WTC11 (cell line): ENCODE measurements around the gene CHST15. TPM values are rescaled to one million over a fixed set of nuclear protein-coding genes. Genes with fewer than 3 reads are reported as not detected.

Experiments used
- ATAC-seq: fragments of 200-7000 bp; cut with Tn5 transposase; 2 replicates; pipeline ENCODE4 v1.10.0; 2021; ENCODE audit warnings: mild to moderate bottlenecking, moderate library complexity
- CTCF ChIA-PET: fragments of 300-600 bp; sonication (Branson Sonifier 250); formaldehyde crosslinking; loops from one replicate; lab custom pipeline; 2021; ENCODE audit warnings: antibody characterized with exemption; lab: Charles Lee
- POLR2A ChIA-PET: fragments of 350-600 bp; sonication (Branson Sonifier 250); formaldehyde crosslinking; loops from one replicate; lab custom pipeline; 2021; ENCODE audit warnings: antibody characterized with exemption; lab: Charles Lee
- DNase-seq: peaks from one replicate; pipeline ENCODE4 v3.0.0; 2021; ENCODE audit warnings: low spot score
- H3K27ac Mint-ChIP-seq: 2 replicates; pipeline ENCODE4 v1.8.0; 2021; ENCODE audit warnings: mixed read lengths
- H3K27me3 Mint-ChIP-seq: 2 replicates; pipeline ENCODE4 v1.8.0; 2021; ENCODE audit warnings: low read depth, mild to moderate bottlenecking, moderate library complexity, mixed read lengths
- H3K36me3 Mint-ChIP-seq: 2 replicates; pipeline ENCODE4 v1.8.0; 2021; ENCODE audit warnings: mixed read lengths
- H3K4me1 Mint-ChIP-seq: 2 replicates; pipeline ENCODE4 v1.8.0; 2022; ENCODE audit warnings: mixed read lengths
- H3K4me3 Mint-ChIP-seq: 2 replicates; pipeline ENCODE4 v1.8.0; 2021; ENCODE audit warnings: mild to moderate bottlenecking, moderate library complexity, mixed read lengths
- H3K9me3 Mint-ChIP-seq: 2 replicates; pipeline ENCODE4 v1.8.0; 2021; ENCODE audit warnings: mixed read lengths
- ARID4B ChIP-seq: sonication (generic); formaldehyde crosslinking; IDR thresholded peaks from 2 replicates; pipeline ENCODE4 v1.8.0; 2023; ENCODE audit warnings: missing genetic modification reagents, mild to moderate bottlenecking, borderline replicate concordance
- CREB1 ChIP-seq: sonication (generic); formaldehyde crosslinking; IDR thresholded peaks from 2 replicates; pipeline ENCODE4 v1.8.0; 2023; ENCODE audit warnings: mild to moderate bottlenecking, missing genetic modification reagents
- GRHL2 ChIP-seq: fragments of 250-450 bp; sonication (Bioruptor Pico); IDR thresholded peaks from 2 replicates; pipeline ENCODE4 v1.8.0; 2022; ENCODE audit warnings: mild to moderate bottlenecking, moderate library complexity; ENCODE audit not compliant: insufficient replicate concordance, severe bottlenecking
- HMGA2 ChIP-seq: fragments of 250-450 bp; sonication (Bioruptor Pico); IDR thresholded peaks from 2 replicates; pipeline ENCODE4 v1.4.0; 2021; ENCODE audit warnings: mild to moderate bottlenecking, moderate library complexity
- HMGXB4 ChIP-seq: sonication (generic); formaldehyde crosslinking; IDR thresholded peaks from 2 replicates; pipeline ENCODE4 v1.8.1; 2023; ENCODE audit warnings: mild to moderate bottlenecking, moderate library complexity, missing genetic modification reagents
- JAZF1 ChIP-seq: fragments of 250-450 bp; sonication (Bioruptor Pico); IDR thresholded peaks from 2 replicates; pipeline ENCODE4 v1.9.0; 2021; ENCODE audit warnings: moderate library complexity, mild to moderate bottlenecking, inconsistent platforms
- MAX ChIP-seq: sonication (generic); formaldehyde crosslinking; IDR thresholded peaks from 2 replicates; pipeline ENCODE4 v1.8.0; 2022; ENCODE audit warnings: mild to moderate bottlenecking, missing genetic modification reagents
- NR2C2 ChIP-seq: sonication (generic); formaldehyde crosslinking; IDR thresholded peaks from 2 replicates; pipeline ENCODE4 v1.8.0; 2022; ENCODE audit warnings: mild to moderate bottlenecking, missing genetic modification reagents
- SMAD4 ChIP-seq: sonication (generic); formaldehyde crosslinking; IDR thresholded peaks from 2 replicates; pipeline ENCODE4 v1.8.0; 2022; ENCODE audit warnings: mild to moderate bottlenecking, missing genetic modification reagents
- ZNF121 ChIP-seq: sonication (generic); formaldehyde crosslinking; IDR thresholded peaks from 2 replicates; pipeline ENCODE4 v1.8.0; 2023; ENCODE audit warnings: missing genetic modification reagents
- ZNF396 ChIP-seq: fragments of 250-450 bp; sonication (Bioruptor Pico); IDR thresholded peaks from 2 replicates; pipeline ENCODE4 v1.8.0; 2021; ENCODE audit warnings: mild to moderate bottlenecking, moderate library complexity, borderline replicate concordance
- ZNF423 ChIP-seq: fragments of 250-450 bp; sonication (Bioruptor Pico); IDR thresholded peaks from 2 replicates; pipeline ENCODE4 v2.1.2; 2022; ENCODE audit warnings: mild to moderate bottlenecking, moderate library complexity
- ZNF671 ChIP-seq: fragments of 250-450 bp; sonication (Bioruptor Pico); IDR thresholded peaks from 2 replicates; pipeline ENCODE4 v1.8.0; 2021; ENCODE audit warnings: mild to moderate bottlenecking
- total RNA-seq: library from RNA; stranded (reverse); gene quantifications from 3 replicates; pipeline ENCODE4 v1.2.3, GENCODE V29; 2021
- TF ChIP-seq, protein P1 (sequence below): fragments of 250-450 bp; sonication (Bioruptor Pico); IDR thresholded peaks from 2 replicates; pipeline ENCODE4 v1.9.0; 2021; ENCODE audit warnings: moderate library complexity, mild to moderate bottlenecking, inconsistent platforms, borderline replicate concordance
- TF ChIP-seq, protein P2 (sequence below): sonication (generic); formaldehyde crosslinking; IDR thresholded peaks from 2 replicates; pipeline ENCODE4 v1.8.1; 2023; ENCODE audit warnings: mild to moderate bottlenecking, missing genetic modification reagents

CHST15 gene
- total RNA-seq, 1 experiment from 2014 or later: 10.7 TPM

GRCh38 chr10:124032087-124032935 lies 61.1 kb downstream of the CHST15 start:
- H3K36me3 Mint-ChIP-seq: no peaks in the 10 kb centered on the region
- no peaks in the 10 kb centered on the region for H3K9me3 Mint-ChIP-seq
- POLR2A ChIA-PET: interaction anchor here (0.6 to 0.7 kb wide), 2 partner anchors 9 to 95 kb away, joined by 3 read pairs; no protein-coding TSS in a partner anchor
- no peak overlapping the region for H3K27ac Mint-ChIP-seq
- H3K4me1 Mint-ChIP-seq: peaks cover 35% of the 10 kb centered on the region
- H3K4me3 Mint-ChIP-seq: no peak overlapping the region
- H3K27me3 Mint-ChIP-seq: no peaks in the 10 kb centered on the region
- DNase-seq (no peak), ATAC-seq (no peak)
- TF ChIP-seq MAX: no peak
- TF ChIP-seq GRHL2 (CRISPR knock-in tag): no peak
- no peak for TF ChIP-seq ZNF396
- TF ChIP-seq ZNF671 (CRISPR knock-in tag): no peak
- TF ChIP-seq, protein P1, sequence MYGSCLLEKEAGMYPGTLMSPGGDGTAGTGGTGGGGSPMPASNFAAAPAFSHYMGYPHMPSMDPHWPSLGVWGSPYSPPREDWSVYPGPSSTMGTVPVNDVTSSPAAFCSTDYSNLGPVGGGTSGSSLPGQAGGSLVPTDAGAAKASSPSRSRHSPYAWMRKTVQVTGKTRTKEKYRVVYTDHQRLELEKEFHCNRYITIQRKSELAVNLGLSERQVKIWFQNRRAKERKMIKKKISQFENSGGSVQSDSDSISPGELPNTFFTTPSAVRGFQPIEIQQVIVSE (CRISPR knock-in tag): no peak
- no peak for TF ChIP-seq ARID4B
- no peak for TF ChIP-seq CREB1 (CRISPR knock-in tag)
- TF ChIP-seq SMAD4 (CRISPR knock-in tag): no peak
- TF ChIP-seq ZNF423 (CRISPR knock-in tag): no peak
- no peak for TF ChIP-seq NR2C2 (CRISPR knock-in tag)
- TF ChIP-seq HMGA2: no peak
- TF ChIP-seq HMGXB4: no peak
- TF ChIP-seq JAZF1 (CRISPR knock-in tag): no peak
- no peak for TF ChIP-seq ZNF121 (CRISPR knock-in tag)
- TF ChIP-seq, protein P2, sequence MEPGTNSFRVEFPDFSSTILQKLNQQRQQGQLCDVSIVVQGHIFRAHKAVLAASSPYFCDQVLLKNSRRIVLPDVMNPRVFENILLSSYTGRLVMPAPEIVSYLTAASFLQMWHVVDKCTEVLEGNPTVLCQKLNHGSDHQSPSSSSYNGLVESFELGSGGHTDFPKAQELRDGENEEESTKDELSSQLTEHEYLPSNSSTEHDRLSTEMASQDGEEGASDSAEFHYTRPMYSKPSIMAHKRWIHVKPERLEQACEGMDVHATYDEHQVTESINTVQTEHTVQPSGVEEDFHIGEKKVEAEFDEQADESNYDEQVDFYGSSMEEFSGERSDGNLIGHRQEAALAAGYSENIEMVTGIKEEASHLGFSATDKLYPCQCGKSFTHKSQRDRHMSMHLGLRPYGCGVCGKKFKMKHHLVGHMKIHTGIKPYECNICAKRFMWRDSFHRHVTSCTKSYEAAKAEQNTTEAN (CRISPR knock-in tag): no peak
- CTCF ChIA-PET: interaction anchor here (0.6 to 0.9 kb wide), 2 partner anchors 14 to 176 kb away, joined by 3 to 4 read pairs; no protein-coding TSS in a partner anchor

DNA sequence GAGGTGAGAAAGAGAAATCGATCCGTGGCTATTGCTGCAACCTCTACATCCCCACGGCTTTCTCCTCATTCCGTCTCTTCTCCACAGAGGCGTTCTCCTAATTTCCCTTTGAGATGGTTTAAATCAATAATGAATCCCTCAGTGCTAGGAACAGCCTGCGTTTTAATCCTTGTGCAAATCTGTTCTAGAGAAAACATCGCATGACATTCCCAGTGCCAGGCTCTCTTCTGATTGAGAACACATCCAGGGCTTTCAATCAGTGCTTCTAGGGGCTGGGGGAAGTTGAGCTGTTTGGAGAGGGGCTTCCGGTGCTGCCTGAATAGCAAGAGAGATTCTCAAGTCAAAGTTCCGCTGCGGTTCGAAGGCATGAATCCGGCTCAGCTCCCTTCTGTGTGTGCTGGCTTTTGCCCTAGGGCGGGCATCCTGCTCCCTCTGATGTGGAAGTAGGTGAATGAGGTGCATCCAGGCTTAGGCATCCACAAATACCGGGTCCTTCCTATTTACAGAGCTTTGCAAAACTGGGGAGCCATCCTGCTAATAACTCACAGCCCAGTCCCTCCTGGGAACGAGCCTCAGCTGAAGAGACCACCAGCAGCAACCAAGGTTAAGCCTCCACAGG lies 62.8 kb downstream of the CHST15 start:
- Mint-ChIP-seq H3K36me3 (no peaks in the 10 kb centered on the region), H3K4me3 (no peak overlapping the region), H3K27ac (peak overlapping the region; percentile 84; the same call in 1 of the 2 replicates), H3K27me3 (no peaks in the 10 kb centered on the region), H3K4me1 (peaks cover 50% of the 10 kb centered on the region), H3K9me3 (no peaks in the 10 kb centered on the region)
- DNase-seq (no peak), ATAC-seq (no peak)
- TF ChIP-seq SMAD4 (CRISPR knock-in tag): no peak
- ChIA-PET CTCF (interaction anchor here (1.3 to 1.8 kb wide), 3 partner anchors 36 to 358 kb away, joined by 3 to 7 read pairs (median 7); no protein-coding TSS in a partner anchor), POLR2A (interaction anchor here (1.7 kb wide), 1 partner anchor 10 kb away, joined by 4 read pairs; no protein-coding TSS in a partner anchor)
